Endothelial cell of umbilical vein (primary cell): ENCODE results near the gene LRP1B.

ENCODE experiments used
- EZH2 ChIP-seq: IDR thresholded peaks from 2 replicates; pipeline ENCODE4 v1.6.1; 2012; ENCODE audit warnings: borderline replicate concordance, low read depth, mild to moderate bottlenecking, moderate library complexity, low read length, inconsistent platforms; ENCODE audit not compliant: severe bottlenecking
- TF ChIP-seq, protein P1 (sequence below), 2 donors: IDR thresholded peaks; 1 replicate in 1 of 2; 2 replicates in 1 of 2; pipeline ENCODE4 v1.5.1; 2011; ENCODE audit warnings: low read length in 2 of 2, mild to moderate bottlenecking in 2 of 2, moderate library complexity in 2 of 2, control low read depth in 1 of 2, inconsistent platforms in 1 of 2, low read depth in 1 of 2; ENCODE audit not compliant: insufficient read depth in 1 of 2; ENCODE audit errors: extremely low read depth in 1 of 2

- TF ChIP-seq, protein P1, sequence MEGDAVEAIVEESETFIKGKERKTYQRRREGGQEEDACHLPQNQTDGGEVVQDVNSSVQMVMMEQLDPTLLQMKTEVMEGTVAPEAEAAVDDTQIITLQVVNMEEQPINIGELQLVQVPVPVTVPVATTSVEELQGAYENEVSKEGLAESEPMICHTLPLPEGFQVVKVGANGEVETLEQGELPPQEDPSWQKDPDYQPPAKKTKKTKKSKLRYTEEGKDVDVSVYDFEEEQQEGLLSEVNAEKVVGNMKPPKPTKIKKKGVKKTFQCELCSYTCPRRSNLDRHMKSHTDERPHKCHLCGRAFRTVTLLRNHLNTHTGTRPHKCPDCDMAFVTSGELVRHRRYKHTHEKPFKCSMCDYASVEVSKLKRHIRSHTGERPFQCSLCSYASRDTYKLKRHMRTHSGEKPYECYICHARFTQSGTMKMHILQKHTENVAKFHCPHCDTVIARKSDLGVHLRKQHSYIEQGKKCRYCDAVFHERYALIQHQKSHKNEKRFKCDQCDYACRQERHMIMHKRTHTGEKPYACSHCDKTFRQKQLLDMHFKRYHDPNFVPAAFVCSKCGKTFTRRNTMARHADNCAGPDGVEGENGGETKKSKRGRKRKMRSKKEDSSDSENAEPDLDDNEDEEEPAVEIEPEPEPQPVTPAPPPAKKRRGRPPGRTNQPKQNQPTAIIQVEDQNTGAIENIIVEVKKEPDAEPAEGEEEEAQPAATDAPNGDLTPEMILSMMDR (IDR thresholded peaks at IDR 0.05; ENCODE audit: extremely low read depth in 1 of 2, insufficient read depth in 1 of 2, low read depth in 1 of 2, low read length in 2 of 2): no peak
- TF ChIP-seq EZH2: no peak
Measured at GRCh38 chr2:140801311-140801710, 1329.5 kb downstream of the LRP1B start.
